NCI-H526 (cell line): Measurements from ENCODE around the gene TRPC4AP.

Experiments
- DNase-seq, 2 experiments: peaks; one replicate each; lab custom pipeline; 2025; lab: John Stamatoyannopoulos, UW

Gene TRPC4AP

DNA sequence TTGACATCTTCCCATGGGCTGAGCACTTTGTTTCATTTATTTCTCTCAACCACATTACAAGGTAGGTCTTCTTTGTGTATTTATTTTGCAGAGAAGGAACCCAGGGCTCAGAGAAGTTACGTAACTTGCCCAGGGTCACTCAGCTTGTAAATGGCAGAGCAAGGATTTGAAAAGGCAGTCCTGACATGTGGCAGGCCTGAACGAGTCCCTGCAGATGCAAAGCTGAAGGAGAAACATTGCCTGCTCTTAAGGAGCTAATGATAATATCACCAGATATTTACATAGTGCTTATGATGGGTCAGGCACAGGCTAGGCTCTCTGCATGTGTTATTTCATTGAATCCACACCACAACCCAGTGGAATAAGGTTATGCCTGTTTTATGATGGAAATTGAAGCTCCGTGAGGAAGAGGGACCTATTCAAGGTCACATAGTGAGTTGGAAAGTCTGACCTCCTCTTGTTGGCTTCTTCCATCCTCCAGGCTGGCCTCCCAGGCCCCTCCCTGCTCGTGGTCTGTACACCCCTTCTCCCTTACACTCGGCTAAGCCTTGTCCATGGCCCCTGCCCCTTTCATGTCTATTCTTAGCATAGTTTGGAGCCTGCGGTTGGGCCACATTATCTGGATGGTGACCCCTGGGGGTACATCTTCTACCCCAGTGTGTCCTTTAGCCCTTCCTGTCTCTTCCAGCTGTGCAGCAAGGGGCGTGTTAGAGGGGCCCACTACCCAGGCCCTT, 124.4 kb downstream of the TRPC4AP start:
- DNase-seq, result peak in 1 of 2 experiments; percentile 15

DNA sequence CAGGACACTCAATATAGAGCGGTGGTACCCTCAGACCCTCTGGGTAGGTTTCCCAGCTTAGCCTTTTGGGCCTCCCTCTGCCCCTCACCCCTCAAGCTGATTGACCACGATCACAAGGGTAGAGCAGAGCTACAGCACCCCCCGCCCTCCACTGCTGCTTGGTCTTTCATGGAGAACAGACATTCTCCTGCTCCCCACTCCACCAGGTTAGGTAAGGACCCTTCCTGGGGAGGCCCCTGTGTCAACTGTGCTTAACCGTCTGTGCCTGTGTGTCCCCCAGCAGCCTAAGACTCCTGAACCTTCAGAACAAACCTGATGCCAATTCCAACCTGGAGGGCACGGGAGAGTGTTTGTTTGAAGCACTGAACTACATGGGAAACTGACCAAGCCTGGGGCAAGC, 125.2 kb downstream of the TRPC4AP start:
- DNase-seq, result no peak

DNA sequence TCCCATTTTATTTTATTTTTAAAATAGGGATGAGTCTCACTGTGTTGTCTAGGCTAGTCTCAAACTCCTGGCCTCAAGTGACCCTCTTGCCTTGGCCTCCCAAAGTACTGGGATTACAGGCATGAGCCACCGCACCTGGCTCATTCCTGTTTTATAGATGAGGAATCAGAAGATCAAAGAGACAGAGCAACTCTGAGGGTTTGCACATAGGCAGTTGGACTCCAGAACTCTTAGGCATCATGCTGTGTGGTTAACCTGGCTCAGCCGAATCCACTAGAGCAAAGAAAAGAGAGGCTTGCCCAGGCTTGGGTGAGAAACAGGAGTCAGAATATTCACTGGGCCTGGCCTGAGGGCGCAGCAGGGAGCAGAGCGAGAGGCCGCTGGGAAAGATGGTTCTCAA, 127.6 kb downstream of the TRPC4AP start:
- no peak for DNase-seq

DNA sequence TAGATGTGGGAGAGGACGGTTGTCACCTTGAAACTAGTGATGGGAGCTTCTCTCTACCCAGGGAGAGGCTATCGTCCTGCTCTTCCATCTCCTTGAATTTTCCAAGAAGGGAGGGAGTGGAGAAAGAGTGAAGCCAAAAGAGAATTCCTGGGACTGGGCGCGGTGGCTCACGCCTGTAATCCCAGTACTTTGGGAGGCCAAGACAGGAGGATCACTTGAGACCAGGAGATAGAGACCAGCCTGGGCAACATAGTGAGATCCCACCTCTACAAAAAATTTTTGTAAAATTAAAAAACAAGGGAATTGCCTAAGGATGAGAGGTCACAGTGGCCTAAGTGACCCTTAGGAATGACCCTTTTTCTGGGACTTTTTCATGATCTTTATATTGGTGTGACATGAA, 128.1 kb downstream of the TRPC4AP start:
- DNase-seq, result no peak

DNA sequence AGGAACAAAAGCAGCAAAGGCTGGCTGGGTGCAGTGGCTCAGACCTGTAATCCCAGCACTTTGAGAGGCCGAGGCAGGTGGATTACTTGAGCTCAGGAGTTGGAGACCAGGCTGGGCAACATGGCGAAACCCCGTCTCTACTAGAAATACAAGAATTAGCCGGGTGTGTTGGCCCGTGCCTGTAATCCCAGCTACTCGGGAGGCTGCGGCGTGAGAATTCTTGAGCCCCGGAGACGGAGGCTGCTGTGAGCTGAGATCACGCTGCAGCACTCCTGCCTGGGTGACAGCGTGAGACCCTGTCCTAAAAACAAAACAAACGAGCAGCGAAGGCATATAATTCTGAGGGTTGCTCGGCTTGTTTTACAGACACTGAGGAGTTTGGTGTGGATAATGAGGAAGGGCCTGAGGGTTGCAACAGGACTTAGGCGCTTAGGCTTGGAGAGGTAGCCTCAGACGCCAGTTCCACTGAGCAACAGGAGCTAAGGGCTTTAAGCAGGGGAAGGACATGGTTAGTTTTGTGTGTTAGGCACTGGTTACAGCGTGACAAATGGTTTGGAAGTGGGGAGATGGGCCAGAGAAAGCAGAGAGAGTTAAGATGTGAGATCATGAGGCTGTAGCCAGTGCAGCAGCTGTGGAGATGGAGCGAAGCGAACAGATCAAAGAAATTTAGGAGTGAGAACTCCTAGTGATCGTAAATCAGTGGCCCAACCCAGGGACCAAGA, 135.7 kb downstream of the TRPC4AP start:
- no peak for DNase-seq

DNA sequence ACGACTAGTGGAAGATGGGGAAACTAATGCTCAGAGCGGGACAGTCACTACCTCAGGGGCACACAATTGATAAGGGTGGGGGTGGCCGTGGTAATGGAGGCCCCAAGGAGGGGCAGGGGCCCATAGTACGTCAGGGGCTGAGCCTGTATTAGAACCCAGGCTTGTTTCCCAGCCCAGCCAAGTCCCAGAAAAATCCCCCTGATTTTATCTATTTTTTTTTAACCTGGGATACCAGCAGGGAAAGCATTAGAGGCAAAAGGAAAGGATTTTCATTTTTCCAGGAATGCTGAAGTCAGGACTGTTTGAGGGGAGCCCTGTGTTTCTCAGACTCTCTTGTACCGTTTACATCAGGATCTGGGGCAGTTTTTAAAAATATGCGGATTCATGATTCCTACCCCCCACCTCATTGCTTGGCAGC, 136.6 kb downstream of the TRPC4AP start:
- DNase-seq, result no peak

DNA sequence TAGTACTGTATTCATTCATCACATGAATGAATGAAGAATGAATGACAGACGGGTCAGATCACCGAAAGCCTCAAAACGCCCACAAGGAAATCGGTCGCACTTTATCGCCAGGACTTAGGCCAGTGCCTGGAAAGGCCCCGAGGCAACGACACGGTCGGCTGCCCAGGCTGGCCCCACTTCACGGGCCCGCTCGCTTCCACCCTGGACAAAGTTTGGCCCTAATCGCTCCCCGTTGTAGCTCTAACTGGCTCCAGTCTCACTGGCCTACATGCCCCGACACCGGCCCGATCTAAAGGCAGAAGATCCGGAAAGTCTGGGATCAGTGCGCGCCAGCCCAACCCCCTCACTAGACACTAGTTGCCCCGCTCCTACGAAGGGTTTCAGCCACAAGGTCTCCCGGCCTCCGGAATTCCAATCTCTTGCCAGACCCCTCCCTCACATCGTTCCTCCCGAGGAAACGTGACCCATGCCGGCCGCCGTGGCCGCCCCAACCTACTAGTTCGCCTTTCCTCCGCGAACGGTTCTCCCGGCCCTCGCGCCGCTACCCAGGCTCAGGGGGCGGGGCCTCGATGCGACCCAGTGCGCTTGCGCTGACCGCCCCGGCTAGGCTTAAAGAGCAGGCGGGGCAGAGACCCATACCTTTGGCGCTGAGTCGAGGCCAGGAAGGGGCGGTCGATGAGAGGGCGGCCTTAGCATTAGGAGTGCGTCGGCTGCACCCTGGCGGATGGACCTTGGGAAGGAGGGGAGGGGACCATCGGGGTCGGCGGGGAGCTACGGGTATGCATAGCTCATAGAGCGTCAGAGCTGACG, 137.2 kb downstream of the TRPC4AP start, which contains the start of the genes GSS and MYH7B:
GSS (minus strand) TSS at position 576 of the 810 bp plus-strand sequence. CDS start 3,954 bp downstream, outside the sequence.
MYH7B (plus strand) TSS at position 638 of the 810 bp plus-strand sequence. CDS start 22,138 bp downstream, outside the sequence.
- DNase-seq, result peak; percentile 95 to 99

DNA sequence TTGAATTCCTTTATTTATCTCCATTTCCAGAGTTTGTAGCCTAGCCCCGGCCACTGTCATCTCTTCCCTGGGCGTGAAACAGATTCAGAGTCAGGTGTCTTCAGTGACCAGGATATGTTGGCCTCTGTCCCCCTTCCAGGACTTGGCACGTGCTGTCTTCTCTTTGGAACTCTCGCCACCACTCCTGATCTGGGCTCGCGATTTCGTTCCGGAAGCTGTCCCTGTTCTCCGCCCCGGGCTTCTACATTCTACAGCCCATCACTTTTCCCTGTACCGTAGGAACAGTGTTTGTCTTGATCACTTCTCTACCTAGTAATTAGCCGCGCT, 137.7 kb downstream of the TRPC4AP start:
- no peak for DNase-seq

DNA sequence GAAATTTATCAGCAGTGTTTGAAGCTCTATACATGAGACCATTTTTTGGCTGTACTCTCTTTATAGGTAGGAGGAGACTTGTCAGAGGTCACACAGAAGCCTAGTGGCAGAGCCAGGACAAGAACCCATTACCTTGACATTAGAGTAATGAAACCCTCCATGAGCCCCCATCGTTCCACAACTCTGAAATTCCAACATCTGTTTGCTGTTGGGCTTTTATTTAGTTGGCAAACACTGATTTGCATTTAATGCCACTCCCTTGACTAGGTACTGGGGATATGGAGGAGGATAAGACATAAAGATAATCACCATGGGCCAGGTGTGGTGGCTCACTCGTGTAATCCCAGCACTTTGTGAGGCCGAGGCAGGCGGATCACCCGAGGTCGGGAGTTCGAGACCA, 138.6 kb downstream of the TRPC4AP start:
- DNase-seq, result peak; percentile 91 to 92

DNA sequence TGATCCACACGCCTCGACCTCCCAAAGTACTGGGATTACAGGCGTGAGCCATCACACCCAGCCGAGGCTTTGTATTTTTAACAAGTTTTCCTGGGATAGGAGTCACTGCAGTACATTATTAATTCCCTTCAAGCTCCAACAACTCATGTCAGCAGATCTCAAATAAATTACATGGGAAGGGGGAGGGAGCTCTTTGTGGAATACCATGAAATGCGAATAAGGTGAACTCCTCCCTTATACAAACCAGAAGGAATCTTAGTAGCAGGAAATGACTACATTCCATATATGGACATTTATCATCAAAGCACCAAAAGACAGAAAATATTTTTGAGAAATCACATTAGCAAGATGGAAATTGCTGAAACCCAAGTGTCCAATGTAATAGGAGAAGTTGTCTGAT, 139.9 kb downstream of the TRPC4AP start:
- peak; percentile 16 to 40 for DNase-seq
